ENCODE data around the gene DACH1. TPM values are rescaled to one million over a fixed set of nuclear protein-coding genes. Genes with fewer than 3 reads are reported as not detected.
A peak's percentile ranks its signal among the peaks of the same experiment; 100 is the strongest.

The DACH1 gene
- total RNA-seq, 1 experiment from 2014 or later: 0.31 TPM

- Mint-ChIP-seq H3K36me3 (no peaks in the 10 kb centered on the region), H3K4me3 (no peak overlapping the region), H3K9me3 (0 out of 2 replicates have a peak, but pooled peaks cover 4% of the 10 kb centered on the region), H3K27me3 (ENCODE audit: low read depth) (no peaks in the 10 kb centered on the region), H3K4me1 (peaks cover 22% of the 10 kb centered on the region), H3K27ac (no peak overlapping the region)
- no peak for DNase-seq (ENCODE audit: low spot score)
- no peak for TF ChIP-seq MXD4 (CRISPR knock-in tag; IDR thresholded peaks at IDR 0.05; ENCODE audit: borderline replicate concordance)
- no peak for TF ChIP-seq ELF4 (CRISPR knock-in tag; IDR thresholded peaks at IDR 0.05; ENCODE audit: low read depth)
- TF ChIP-seq, protein P1, sequence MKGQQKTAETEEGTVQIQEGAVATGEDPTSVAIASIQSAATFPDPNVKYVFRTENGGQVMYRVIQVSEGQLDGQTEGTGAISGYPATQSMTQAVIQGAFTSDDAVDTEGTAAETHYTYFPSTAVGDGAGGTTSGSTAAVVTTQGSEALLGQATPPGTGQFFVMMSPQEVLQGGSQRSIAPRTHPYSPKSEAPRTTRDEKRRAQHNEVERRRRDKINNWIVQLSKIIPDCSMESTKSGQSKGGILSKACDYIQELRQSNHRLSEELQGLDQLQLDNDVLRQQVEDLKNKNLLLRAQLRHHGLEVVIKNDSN (CRISPR knock-in tag; IDR thresholded peaks at IDR 0.05): no peak
- TF ChIP-seq ARID4B (CRISPR knock-in tag; IDR thresholded peaks at IDR 0.05; ENCODE audit: borderline replicate concordance): no peak
- no peak for TF ChIP-seq EMX1 (CRISPR knock-in tag; IDR thresholded peaks at IDR 0.05)
- TF ChIP-seq NFATC4 (CRISPR knock-in tag; IDR thresholded peaks at IDR 0.05): no peak
- no peak for TF ChIP-seq MLX (CRISPR knock-in tag; IDR thresholded peaks at IDR 0.05)
- TF ChIP-seq, protein P2, sequence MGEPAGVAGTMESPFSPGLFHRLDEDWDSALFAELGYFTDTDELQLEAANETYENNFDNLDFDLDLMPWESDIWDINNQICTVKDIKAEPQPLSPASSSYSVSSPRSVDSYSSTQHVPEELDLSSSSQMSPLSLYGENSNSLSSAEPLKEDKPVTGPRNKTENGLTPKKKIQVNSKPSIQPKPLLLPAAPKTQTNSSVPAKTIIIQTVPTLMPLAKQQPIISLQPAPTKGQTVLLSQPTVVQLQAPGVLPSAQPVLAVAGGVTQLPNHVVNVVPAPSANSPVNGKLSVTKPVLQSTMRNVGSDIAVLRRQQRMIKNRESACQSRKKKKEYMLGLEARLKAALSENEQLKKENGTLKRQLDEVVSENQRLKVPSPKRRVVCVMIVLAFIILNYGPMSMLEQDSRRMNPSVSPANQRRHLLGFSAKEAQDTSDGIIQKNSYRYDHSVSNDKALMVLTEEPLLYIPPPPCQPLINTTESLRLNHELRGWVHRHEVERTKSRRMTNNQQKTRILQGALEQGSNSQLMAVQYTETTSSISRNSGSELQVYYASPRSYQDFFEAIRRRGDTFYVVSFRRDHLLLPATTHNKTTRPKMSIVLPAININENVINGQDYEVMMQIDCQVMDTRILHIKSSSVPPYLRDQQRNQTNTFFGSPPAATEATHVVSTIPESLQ (CRISPR knock-in tag; IDR thresholded peaks at IDR 0.05): no peak
- TF ChIP-seq ZNF263 (CRISPR knock-in tag; IDR thresholded peaks at IDR 0.05; ENCODE audit: low read depth): no peak
- POLR2A ChIA-PET: no interaction called here
- CTCF ChIA-PET: no interaction called here
- ATAC-seq: no peak
Observed at GRCh38 chr13:71727662-71728061, 139.3 kb downstream of the DACH1 start.

GRCh38 chr13:71727042-71727441 is 140.0 kb downstream of the DACH1 start:
- H3K27me3 Mint-ChIP-seq (ENCODE audit: low read depth): no peaks in the 10 kb centered on the region
- POLR2A ChIA-PET: no interaction called here
- H3K4me1 Mint-ChIP-seq: peaks cover 22% of the 10 kb centered on the region
- ATAC-seq: no peak
- H3K27ac Mint-ChIP-seq: peak overlapping the region; percentile 10; the same call in 1 of the 2 replicates
- no peak overlapping the region for H3K4me3 Mint-ChIP-seq
- 0 out of 2 replicates have a peak, but pooled peaks cover 4% of the 10 kb centered on the region for H3K9me3 Mint-ChIP-seq
- TF ChIP-seq, protein P3, sequence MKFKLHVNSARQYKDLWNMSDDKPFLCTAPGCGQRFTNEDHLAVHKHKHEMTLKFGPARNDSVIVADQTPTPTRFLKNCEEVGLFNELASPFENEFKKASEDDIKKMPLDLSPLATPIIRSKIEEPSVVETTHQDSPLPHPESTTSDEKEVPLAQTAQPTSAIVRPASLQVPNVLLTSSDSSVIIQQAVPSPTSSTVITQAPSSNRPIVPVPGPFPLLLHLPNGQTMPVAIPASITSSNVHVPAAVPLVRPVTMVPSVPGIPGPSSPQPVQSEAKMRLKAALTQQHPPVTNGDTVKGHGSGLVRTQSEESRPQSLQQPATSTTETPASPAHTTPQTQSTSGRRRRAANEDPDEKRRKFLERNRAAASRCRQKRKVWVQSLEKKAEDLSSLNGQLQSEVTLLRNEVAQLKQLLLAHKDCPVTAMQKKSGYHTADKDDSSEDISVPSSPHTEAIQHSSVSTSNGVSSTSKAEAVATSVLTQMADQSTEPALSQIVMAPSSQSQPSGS (CRISPR knock-in tag; IDR thresholded peaks at IDR 0.05; ENCODE audit: borderline replicate concordance, low read depth): no peak
- TF ChIP-seq E2F4 (CRISPR knock-in tag; IDR thresholded peaks at IDR 0.05; ENCODE audit: borderline replicate concordance, low read depth) (no peak), FOXP4 (CRISPR knock-in tag; IDR thresholded peaks at IDR 0.05) (no peak), ZNF317 (CRISPR knock-in tag; IDR thresholded peaks at IDR 0.05; ENCODE audit: borderline replicate concordance, low read depth) (no peak), ETV6 (CRISPR knock-in tag; IDR thresholded peaks at IDR 0.05) (no peak), ZNF416 (CRISPR knock-in tag; IDR thresholded peaks at IDR 0.05) (no peak), NFATC4 (CRISPR knock-in tag; IDR thresholded peaks at IDR 0.05) (no peak), ATF1 (CRISPR knock-in tag; IDR thresholded peaks at IDR 0.05) (no peak), JUN (CRISPR knock-in tag; IDR thresholded peaks at IDR 0.05) (no peak), MLX (CRISPR knock-in tag; IDR thresholded peaks at IDR 0.05) (no peak)
- TF ChIP-seq, protein P4, sequence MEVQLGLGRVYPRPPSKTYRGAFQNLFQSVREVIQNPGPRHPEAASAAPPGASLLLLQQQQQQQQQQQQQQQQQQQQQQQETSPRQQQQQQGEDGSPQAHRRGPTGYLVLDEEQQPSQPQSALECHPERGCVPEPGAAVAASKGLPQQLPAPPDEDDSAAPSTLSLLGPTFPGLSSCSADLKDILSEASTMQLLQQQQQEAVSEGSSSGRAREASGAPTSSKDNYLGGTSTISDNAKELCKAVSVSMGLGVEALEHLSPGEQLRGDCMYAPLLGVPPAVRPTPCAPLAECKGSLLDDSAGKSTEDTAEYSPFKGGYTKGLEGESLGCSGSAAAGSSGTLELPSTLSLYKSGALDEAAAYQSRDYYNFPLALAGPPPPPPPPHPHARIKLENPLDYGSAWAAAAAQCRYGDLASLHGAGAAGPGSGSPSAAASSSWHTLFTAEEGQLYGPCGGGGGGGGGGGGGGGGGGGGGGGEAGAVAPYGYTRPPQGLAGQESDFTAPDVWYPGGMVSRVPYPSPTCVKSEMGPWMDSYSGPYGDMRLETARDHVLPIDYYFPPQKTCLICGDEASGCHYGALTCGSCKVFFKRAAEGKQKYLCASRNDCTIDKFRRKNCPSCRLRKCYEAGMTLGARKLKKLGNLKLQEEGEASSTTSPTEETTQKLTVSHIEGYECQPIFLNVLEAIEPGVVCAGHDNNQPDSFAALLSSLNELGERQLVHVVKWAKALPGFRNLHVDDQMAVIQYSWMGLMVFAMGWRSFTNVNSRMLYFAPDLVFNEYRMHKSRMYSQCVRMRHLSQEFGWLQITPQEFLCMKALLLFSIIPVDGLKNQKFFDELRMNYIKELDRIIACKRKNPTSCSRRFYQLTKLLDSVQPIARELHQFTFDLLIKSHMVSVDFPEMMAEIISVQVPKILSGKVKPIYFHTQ (CRISPR knock-in tag; IDR thresholded peaks at IDR 0.05): no peak
- no peaks in the 10 kb centered on the region for H3K36me3 Mint-ChIP-seq
- no peak for DNase-seq (ENCODE audit: low spot score)
- CTCF ChIA-PET: no interaction called here
